H1 (cell line): Measurements from ENCODE around the gene RNF123. TPM values are rescaled to one million over a fixed set of nuclear protein-coding genes. Genes with fewer than 3 reads are reported as not detected.

Experiments used
- CTCF ChIA-PET: fragments of 300-600 bp; sonication (Branson Sonifier 250); formaldehyde crosslinking; loops from one replicate; lab custom pipeline; 2021; ENCODE audit not compliant: partially characterized antibody; lab: Charles Lee
- POLR2A ChIA-PET: fragments of 300-600 bp; sonication (Branson Sonifier 250); formaldehyde crosslinking; loops from one replicate; lab custom pipeline; 2021; ENCODE audit warnings: inconsistent platforms; ENCODE audit not compliant: partially characterized antibody; lab: Charles Lee
- DNase-seq, 2 experiments: peaks; one replicate each; pipeline versions ENCODE4 v3.0.0 to v3.0.0-alpha.2; 2010 to 2022; ENCODE audit warnings: low spot score in 2 of 2, low read depth in 1 of 2, mixed read lengths in 1 of 2
- FAIRE-seq: peaks from 2 replicates; lab custom pipeline; 2011; peaks lifted over from hg19 to GRCh38; lab: Jason Lieb, UNC
- H2AFZ ChIP-seq: 2 replicates; pipeline ENCODE4 v1.8.1; 2012; ENCODE audit warnings: low read length, inconsistent platforms
- H2AK5ac ChIP-seq: 2 replicates; pipeline ENCODE4 v1.6.1; 2013; ENCODE audit warnings: low read depth, low read length
- H2BK120ac ChIP-seq: replicated peaks from 2 replicates; pipeline ENCODE3; 2013; ENCODE audit warnings: low read depth, low read length, inconsistent platforms
- H2BK12ac ChIP-seq: 2 replicates; pipeline ENCODE4 v1.6.1; 2013; ENCODE audit warnings: low read depth, low read length
- H2BK15ac ChIP-seq: 2 replicates; pipeline ENCODE4 v1.6.1; 2013; ENCODE audit warnings: low read length
- H2BK20ac ChIP-seq: 2 replicates; pipeline ENCODE4 v1.6.1; 2013; ENCODE audit warnings: low read length
- H2BK5ac ChIP-seq: 2 replicates; pipeline ENCODE4 v1.6.1; 2013; ENCODE audit warnings: low read depth, low read length
- H3K14ac ChIP-seq: 2 replicates; pipeline ENCODE4 v1.6.1; 2013; ENCODE audit warnings: inconsistent platforms; ENCODE audit not compliant: insufficient read length
- H3K18ac ChIP-seq: 2 replicates; pipeline ENCODE4 v1.6.1; 2013; ENCODE audit warnings: low read length; ENCODE audit errors: extremely low read depth
- H3K23ac ChIP-seq: 2 replicates; pipeline ENCODE4 v1.6.1; 2013; ENCODE audit warnings: inconsistent platforms; ENCODE audit not compliant: insufficient read length
- H3K23me2 ChIP-seq: 2 replicates; pipeline ENCODE4 v1.6.1; 2013; ENCODE audit warnings: low read depth, low read length
- H3K27ac ChIP-seq: 2 replicates; pipeline ENCODE4 v1.6.1; 2011; ENCODE audit warnings: low read depth, low read length, inconsistent platforms
- H3K27me3 ChIP-seq, 4 experiments: replicated peaks in 1 of 4; 1 replicate in 1 of 4; 2 replicates in 3 of 4; pipeline versions ENCODE4 v1.6.1 to v1.8.1; 2011 to 2013; ENCODE audit warnings: low read length in 3 of 4, mild to moderate bottlenecking in 3 of 4, inconsistent platforms in 2 of 4, mixed read lengths in 2 of 4, moderate library complexity in 1 of 4; ENCODE audit not compliant: control insufficient read depth in 3 of 4, insufficient read depth in 3 of 4; ENCODE audit errors: extremely low read depth in 1 of 4
- H3K36me3 ChIP-seq, 4 experiments: 2 replicates each; pipeline versions ENCODE4 v1.6.1 to v1.8.1; 2011 to 2013; ENCODE audit warnings: mild to moderate bottlenecking in 4 of 4, low read length in 3 of 4, moderate library complexity in 2 of 4, control low read depth in 1 of 4, inconsistent platforms in 1 of 4; ENCODE audit not compliant: insufficient read depth in 4 of 4, control insufficient read depth in 2 of 4
- H3K4ac ChIP-seq: replicated peaks from 2 replicates; pipeline ENCODE3; 2013; ENCODE audit warnings: low read length, low read depth, mixed read lengths, inconsistent platforms; ENCODE audit not compliant: insufficient read length
- H3K4me1 ChIP-seq, 4 experiments: replicated peaks in 1 of 4; 1 replicate in 1 of 4; 2 replicates in 3 of 4; pipeline versions ENCODE4 v1.6.1 to v1.8.1; 2011 to 2013; ENCODE audit warnings: low read length in 3 of 4, inconsistent platforms in 2 of 4, mixed read lengths in 1 of 4; ENCODE audit not compliant: insufficient read depth in 4 of 4, control insufficient read depth in 3 of 4
- H3K4me2 ChIP-seq, 2 experiments: 2 replicates each; pipeline versions ENCODE4 v1.6.1 to v1.8.1; 2011 to 2013; ENCODE audit warnings: low read depth in 2 of 2, low read length in 2 of 2, control low read depth in 1 of 2, inconsistent platforms in 1 of 2, mild to moderate bottlenecking in 1 of 2; ENCODE audit not compliant: insufficient read depth in 1 of 2
- H3K4me3 ChIP-seq, 4 experiments: fragments of 200-600, 300-600 bp in 1 of 4; sonication (generic), shearing (Covaris generic), sonication (Bioruptor Twin) in 1 of 4; 2 replicates each; pipeline versions ENCODE4 v1.5.1 to v1.8.1; 2011 to 2016; ENCODE audit warnings: low read length in 4 of 4, low read depth in 3 of 4, control low read depth in 2 of 4, inconsistent platforms in 2 of 4, mild to moderate bottlenecking in 2 of 4, mixed read lengths in 1 of 4, moderate library complexity in 1 of 4; ENCODE audit not compliant: insufficient read depth in 2 of 4; ENCODE audit errors: extremely low read depth in 1 of 4
- H3K56ac ChIP-seq: replicated peaks from 2 replicates; pipeline ENCODE3; 2013; ENCODE audit warnings: low read depth, mild to moderate bottlenecking, mixed read lengths, low read length, inconsistent platforms; ENCODE audit not compliant: insufficient read length
- H3K79me1 ChIP-seq: 2 replicates; pipeline ENCODE4 v1.6.1; 2013; ENCODE audit warnings: low read depth, low read length, control low read depth
- H3K79me2 ChIP-seq, 2 experiments: 2 replicates each; pipeline versions ENCODE4 v1.6.1 to v1.8.1; 2012 to 2013; ENCODE audit warnings: low read length in 2 of 2, mild to moderate bottlenecking in 2 of 2, inconsistent platforms in 1 of 2; ENCODE audit not compliant: insufficient read depth in 2 of 2, control insufficient read depth in 1 of 2
- H3K9ac ChIP-seq, 4 experiments: replicated peaks in 1 of 4; 1 replicate in 1 of 4; 2 replicates in 3 of 4; pipeline versions ENCODE4 v1.6.1 to v1.8.1; 2011 to 2013; ENCODE audit warnings: low read depth in 3 of 4, low read length in 3 of 4, control low read depth in 2 of 4, mild to moderate bottlenecking in 2 of 4, moderate library complexity in 2 of 4, inconsistent platforms in 1 of 4; ENCODE audit errors: extremely low read depth in 1 of 4
- H3K9me3 ChIP-seq, 2 experiments: 2 replicates each; pipeline versions ENCODE4 v1.6.1 to v1.8.1; 2012 to 2013; ENCODE audit warnings: mild to moderate bottlenecking in 2 of 2, moderate library complexity in 2 of 2, control low read depth in 1 of 2, inconsistent platforms in 1 of 2, low read depth in 1 of 2, low read length in 1 of 2, mixed read lengths in 1 of 2; ENCODE audit not compliant: insufficient read depth in 2 of 2
- H4K20me1 ChIP-seq, 2 experiments: replicated peaks in 1 of 2; 2 replicates each; pipeline versions ENCODE3 to v1.8.1; 2011 to 2013; ENCODE audit warnings: inconsistent platforms in 2 of 2, low read length in 2 of 2, mild to moderate bottlenecking in 1 of 2; ENCODE audit not compliant: insufficient read depth in 2 of 2, control insufficient read depth in 1 of 2
- H4K5ac ChIP-seq: 2 replicates; pipeline ENCODE4 v1.6.1; 2013; ENCODE audit warnings: low read length, low read depth, mixed read lengths, inconsistent platforms; ENCODE audit not compliant: insufficient read length
- H4K8ac ChIP-seq: 2 replicates; pipeline ENCODE4 v1.8.0; 2013; ENCODE audit warnings: mild to moderate bottlenecking, moderate library complexity, low read length, inconsistent platforms; ENCODE audit not compliant: insufficient read depth; ENCODE audit errors: extremely low read depth
- H4K91ac ChIP-seq: replicated peaks from 2 replicates; pipeline ENCODE3; 2013; ENCODE audit warnings: low read length, mixed read lengths, inconsistent platforms; ENCODE audit not compliant: insufficient read length
- CHD1 ChIP-seq: IDR thresholded peaks from 2 replicates; pipeline ENCODE4 v1.6.1; 2012; ENCODE audit warnings: low read depth, low read length, improper control_type of control experiment
- CREB1 ChIP-seq: IDR thresholded peaks from 2 replicates; pipeline ENCODE4 v1.6.1; 2012; ENCODE audit warnings: inconsistent platforms
- HDAC2 ChIP-seq, 2 experiments: fragments of 300-600 bp in 1 of 2; sonication (generic) in 1 of 2; IDR thresholded peaks; 2 replicates each; pipeline ENCODE4 v1.6.1; 2011 to 2012; ENCODE audit warnings: low read depth in 2 of 2, low read length in 2 of 2, mild to moderate bottlenecking in 2 of 2, moderate library complexity in 2 of 2, borderline replicate concordance in 1 of 2, inconsistent platforms in 1 of 2
- POU5F1 ChIP-seq: IDR thresholded peaks from 2 replicates; pipeline ENCODE4 v1.6.1; 2011; ENCODE audit warnings: low read depth, mild to moderate bottlenecking, low read length, moderate library complexity
- RFX5 ChIP-seq: IDR thresholded peaks from 2 replicates; pipeline ENCODE4 v1.6.1; 2011; ENCODE audit warnings: low read depth, low read length, improper control_type of control experiment, borderline replicate concordance
- SAP30 ChIP-seq: fragments of 300-600 bp; sonication (generic); IDR thresholded peaks from 2 replicates; pipeline ENCODE4 v1.7.1; 2012; ENCODE audit warnings: low read length, moderate library complexity, mild to moderate bottlenecking, inconsistent platforms; ENCODE audit not compliant: insufficient read depth, insufficient replicate concordance
- SIN3A ChIP-seq, 2 experiments: IDR thresholded peaks in 1 of 2; conservative IDR thresholded peaks in 1 of 2; 2 replicates each; pipeline ENCODE4 v1.6.1; 2011 to 2012; ENCODE audit warnings: low read length in 2 of 2, improper control_type of control experiment in 1 of 2, low read depth in 1 of 2, mild to moderate bottlenecking in 1 of 2
- SP2 ChIP-seq: IDR thresholded peaks from 2 replicates; pipeline ENCODE4 v1.6.1; 2012; ENCODE audit warnings: mild to moderate bottlenecking, low read length, inconsistent platforms
- SP4 ChIP-seq: IDR thresholded peaks from 2 replicates; pipeline ENCODE4 v1.6.1; 2012; ENCODE audit warnings: low read length, inconsistent platforms
- whole genome bisulfite sequencing, 2 experiments: shearing (Covaris generic) in 1 of 2; methylation state at CpG; one replicate each; pipeline versions ENCODE4 v1.1.6 to v1.1.7; 2013 to 2015; ENCODE audit warnings: low lambda C conversion rate in 2 of 2, mixed read lengths in 2 of 2, inconsistent platforms in 1 of 2, low coverage in 1 of 2, missing lambda C conversion rate in 1 of 2; ENCODE audit not compliant: insufficient replicate concordance in 2 of 2, insufficient coverage in 1 of 2, insufficient read length in 1 of 2; ENCODE audit errors: extremely low coverage in 1 of 2, missing lambda C conversion rate in 1 of 2; 5-methylcytosine and 5-hydroxymethylcytosine counted together
- polyA plus RNA-seq, 7 experiments: library from polyadenylated mRNA; depleted of rRNA in 3 of 7; stranded (reverse) in 5 of 7; unstranded in 2 of 7; fragments of >200 nt in 5 of 7; fragments of 200-250 nt in 2 of 7; gene quantifications; 1 replicate in 5 of 7; 2 replicates in 1 of 7; 4 replicates in 1 of 7; pipeline versions ENCODE4 v1.2.1 to v1.2.3, GENCODE V29; 2011 to 2013; ENCODE audit warnings: missing spikeins in 2 of 7, mixed read lengths in 2 of 7
- total RNA-seq: library from RNA; stranded (reverse); fragmentation: NEBNext Ultra II Directional; extraction: Animal tissue kit (Norgen Biotek cat#: 25700); gene quantifications from 2 replicates; pipeline ENCODE4 v1.2.1, GENCODE V29; 2021

RNF123 gene
- total and polyA plus RNA-seq, 2 of the 8 experiments (the other 6 are each of a cell fraction or from before 2014, with no cell fraction given) = 30.5 to 57.7 TPM

- Histone ChIP-seq H3K79me2 (peaks cover 0 to 63% of the 10 kb centered on the region in 2 experiments; a peak in 3 of 4 replicates), H3K4me3 (no peak overlapping the region), H4K5ac (no peak overlapping the region), H3K79me1 (peaks cover 2% of the 10 kb centered on the region; the same call in 1 of the 2 replicates), H2BK15ac (no peak overlapping the region), H3K23me2 (no peaks in the 10 kb centered on the region), H2BK120ac (no peak overlapping the region), H3K4me1 (no peaks in the 10 kb centered on the region), H3K9me3 (no peaks in the 10 kb centered on the region), H3K23ac (no peak overlapping the region), H2AFZ (no peak overlapping the region), H2BK20ac (no peak overlapping the region), H3K56ac (no peak overlapping the region), H3K14ac (no peak overlapping the region), H3K4ac (no peak overlapping the region), H2BK12ac (no peak overlapping the region), H3K36me3 (no peaks in the 10 kb centered on the region), H3K4me2 (no peak overlapping the region), H4K20me1 (peaks cover 3 to 8% of the 10 kb centered on the region in 2 experiments), H3K27ac (no peak overlapping the region), H3K18ac (no peak overlapping the region), H4K91ac (no peak overlapping the region), H3K27me3 (no peaks in the 10 kb centered on the region), H2AK5ac (no peak overlapping the region), H4K8ac (no peak overlapping the region), H2BK5ac (no peak overlapping the region), H3K9ac (no peak overlapping the region)
- FAIRE-seq (no peak), DNase-seq (no peak)
- POLR2A ChIA-PET = no interaction called here
- 100% methylated on average over 1 of the region's 1 CpG; no CpG with 5 or more reads in 1 of the 2 experiments for WGBS, 2 experiments
- TF ChIP-seq SP2 (no peak), CHD1 (no peak), HDAC2 (IDR thresholded peaks at IDR 0.05; ENCODE audit: borderline replicate concordance in 1 of 2, low read depth in 2 of 2, low read length in 2 of 2) (no peak), POU5F1 (no peak), RFX5 (no peak), CREB1 (no peak), SP4 (no peak), SAP30 (no peak), SIN3A (conservative IDR thresholded peaks at IDR 0.05 in 1 of 2, IDR thresholded peaks at IDR 0.05 in 1 of 2; ENCODE audit: low read depth in 1 of 2, low read length in 2 of 2) (no peak)
- CTCF ChIA-PET = interaction anchor here (0.9 to 1.5 kb wide), 3 partner anchors 13 to 96 kb away, joined by 4 to 5 read pairs (median 4); no protein-coding TSS in a partner anchor
Measured at GRCh38 chr3:49756036-49756435, 66.7 kb downstream of the RNF123 start.
